Ishikawa (cell line): ENCODE data around the gene LRRK2.

Experiments
- CEBPB ChIP-seq: IDR thresholded peaks from 2 replicates; pipeline ENCODE4 v1.6.1; 2012
- EP300 ChIP-seq: IDR thresholded peaks from 2 replicates; pipeline ENCODE4 v1.6.1; 2012; ENCODE audit warnings: borderline replicate concordance
- NFIC ChIP-seq: IDR thresholded peaks from 2 replicates; pipeline ENCODE4 v1.6.1; 2012
- TAF1 ChIP-seq: IDR thresholded peaks from 2 replicates; pipeline ENCODE4 v1.6.1; 2012; ENCODE audit warnings: low read depth, mild to moderate bottlenecking
- TEAD4 ChIP-seq: IDR thresholded peaks from 2 replicates; pipeline ENCODE4 v1.6.1; 2012
- USF1 ChIP-seq: IDR thresholded peaks from 2 replicates; pipeline ENCODE4 v1.6.1; 2012
- YY1 ChIP-seq: IDR thresholded peaks from 2 replicates; pipeline ENCODE4 v1.6.1; 2012; ENCODE audit warnings: low read depth
- TF ChIP-seq, protein P1 (sequence below): IDR thresholded peaks from 2 replicates; pipeline ENCODE4 v1.6.1; 2012; ENCODE audit warnings: low read depth, mild to moderate bottlenecking
- TF ChIP-seq, protein P2 (sequence below): IDR thresholded peaks from 2 replicates; pipeline ENCODE4 v1.6.1; 2012

DNA sequence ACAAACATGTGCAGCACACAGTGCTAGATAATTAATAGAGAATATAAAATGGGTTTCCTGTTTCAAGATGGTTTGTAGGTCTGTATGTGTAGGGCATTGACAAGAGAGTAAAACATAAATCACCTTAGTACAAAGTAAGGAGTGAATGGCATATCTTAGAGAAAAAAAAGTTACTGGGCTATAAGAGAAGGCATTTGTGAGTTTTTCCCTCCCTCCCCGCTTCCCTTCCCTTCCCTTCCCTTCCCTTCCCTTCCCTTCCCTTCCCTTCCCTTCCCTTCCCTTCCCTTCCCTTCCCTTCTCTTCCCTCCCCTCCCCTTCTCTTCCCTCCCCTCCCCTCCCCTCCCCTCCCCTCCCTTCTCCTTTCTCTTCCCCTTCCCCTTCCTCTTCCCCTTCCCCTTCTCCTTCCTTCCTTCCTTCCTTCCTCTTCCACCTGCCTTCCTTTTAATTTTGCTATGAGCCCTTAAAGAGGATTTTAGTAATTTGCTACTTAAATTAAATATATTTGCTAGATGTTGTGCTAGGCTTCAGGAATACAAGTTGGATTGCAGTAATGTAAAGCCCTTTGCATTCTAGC is 57.1 kb downstream of the LRRK2 start:
- TF ChIP-seq, protein P1, sequence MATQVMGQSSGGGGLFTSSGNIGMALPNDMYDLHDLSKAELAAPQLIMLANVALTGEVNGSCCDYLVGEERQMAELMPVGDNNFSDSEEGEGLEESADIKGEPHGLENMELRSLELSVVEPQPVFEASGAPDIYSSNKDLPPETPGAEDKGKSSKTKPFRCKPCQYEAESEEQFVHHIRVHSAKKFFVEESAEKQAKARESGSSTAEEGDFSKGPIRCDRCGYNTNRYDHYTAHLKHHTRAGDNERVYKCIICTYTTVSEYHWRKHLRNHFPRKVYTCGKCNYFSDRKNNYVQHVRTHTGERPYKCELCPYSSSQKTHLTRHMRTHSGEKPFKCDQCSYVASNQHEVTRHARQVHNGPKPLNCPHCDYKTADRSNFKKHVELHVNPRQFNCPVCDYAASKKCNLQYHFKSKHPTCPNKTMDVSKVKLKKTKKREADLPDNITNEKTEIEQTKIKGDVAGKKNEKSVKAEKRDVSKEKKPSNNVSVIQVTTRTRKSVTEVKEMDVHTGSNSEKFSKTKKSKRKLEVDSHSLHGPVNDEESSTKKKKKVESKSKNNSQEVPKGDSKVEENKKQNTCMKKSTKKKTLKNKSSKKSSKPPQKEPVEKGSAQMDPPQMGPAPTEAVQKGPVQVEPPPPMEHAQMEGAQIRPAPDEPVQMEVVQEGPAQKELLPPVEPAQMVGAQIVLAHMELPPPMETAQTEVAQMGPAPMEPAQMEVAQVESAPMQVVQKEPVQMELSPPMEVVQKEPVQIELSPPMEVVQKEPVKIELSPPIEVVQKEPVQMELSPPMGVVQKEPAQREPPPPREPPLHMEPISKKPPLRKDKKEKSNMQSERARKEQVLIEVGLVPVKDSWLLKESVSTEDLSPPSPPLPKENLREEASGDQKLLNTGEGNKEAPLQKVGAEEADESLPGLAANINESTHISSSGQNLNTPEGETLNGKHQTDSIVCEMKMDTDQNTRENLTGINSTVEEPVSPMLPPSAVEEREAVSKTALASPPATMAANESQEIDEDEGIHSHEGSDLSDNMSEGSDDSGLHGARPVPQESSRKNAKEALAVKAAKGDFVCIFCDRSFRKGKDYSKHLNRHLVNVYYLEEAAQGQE = no peak
- TF ChIP-seq YY1 = no peak
- TF ChIP-seq CEBPB = no peak
- no peak for TF ChIP-seq EP300
- TF ChIP-seq, protein P2, sequence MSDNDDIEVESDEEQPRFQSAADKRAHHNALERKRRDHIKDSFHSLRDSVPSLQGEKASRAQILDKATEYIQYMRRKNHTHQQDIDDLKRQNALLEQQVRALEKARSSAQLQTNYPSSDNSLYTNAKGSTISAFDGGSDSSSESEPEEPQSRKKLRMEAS = no peak
- TF ChIP-seq TEAD4 = no peak
- no peak for TF ChIP-seq USF1
- no peak for TF ChIP-seq TAF1
- no peak for TF ChIP-seq NFIC
